GM18861 (cell line): ENCODE measurements around the gene ENPP7.

Source experiments
- ATAC-seq: cut with Tn5 transposase; IDR thresholded peaks from one replicate; pipeline ENCODE4 v1.9.1; 2021; ENCODE audit not compliant: unreplicated experiment

The ENPP7 gene

GRCh38 chr17:79730769-79731483 lies at the start of gene ENPP7:
Gene ENPP7, plus strand, starts transcription at chr17:79730943. Its CDS starts 197 bp downstream, at chr17:79731140.
- no peak for ATAC-seq

GRCh38 chr17:79681101-79681621 lies 49.6 kb upstream of the ENPP7 start:
- no peak for ATAC-seq

GRCh38 chr17:79681628-79682261 lies 49.0 kb upstream of the ENPP7 start:
- no peak for ATAC-seq

- no peak for ATAC-seq
Measured at GRCh38 chr17:79683365-79683764, 47.4 kb upstream of the ENPP7 start.

GRCh38 chr17:79684132-79684985 lies 46.4 kb upstream of the ENPP7 start:
- ATAC-seq, result no peak

- ATAC-seq, result no peak
Measured at GRCh38 chr17:79685121-79685520, 45.6 kb upstream of the ENPP7 start.

- ATAC-seq, result no peak
Measured at GRCh38 chr17:79686476-79686875, 44.3 kb upstream of the ENPP7 start.

GRCh38 chr17:79690466-79690865 lies 40.3 kb upstream of the ENPP7 start:
- ATAC-seq, result no peak

- ATAC-seq, result no peak
Measured at GRCh38 chr17:79690988-79691836, 39.5 kb upstream of the ENPP7 start.

- no peak for ATAC-seq
Measured at GRCh38 chr17:79691931-79692330, 38.8 kb upstream of the ENPP7 start.

- no peak for ATAC-seq
Measured at GRCh38 chr17:79693419-79693818, 37.3 kb upstream of the ENPP7 start.

- ATAC-seq, result no peak
Measured at GRCh38 chr17:79695293-79695790, 35.4 kb upstream of the ENPP7 start.

GRCh38 chr17:79695797-79696609 lies 34.7 kb upstream of the ENPP7 start:
- no peak for ATAC-seq

- ATAC-seq, result no peak
Measured at GRCh38 chr17:79696610-79696982, 34.1 kb upstream of the ENPP7 start.

GRCh38 chr17:79698146-79698846 lies 32.4 kb upstream of the ENPP7 start:
- ATAC-seq, result no peak

- no peak for ATAC-seq
Measured at GRCh38 chr17:79699386-79700036, 31.2 kb upstream of the ENPP7 start.

- ATAC-seq, result no peak
Measured at GRCh38 chr17:79700592-79700991, 30.2 kb upstream of the ENPP7 start.

- ATAC-seq, result no peak
Measured at GRCh38 chr17:79702034-79702433, 28.7 kb upstream of the ENPP7 start.
